DMS153 treated with DMSO at 0.1 percent for 48 hours (cell line): ENCODE data around the gene VDAC2.

Source experiments
- DNase-seq: peaks from one replicate; lab custom pipeline; 2025; ENCODE audit not compliant: unreplicated experiment; lab: John Stamatoyannopoulos, UW

The VDAC2 gene

GRCh38 chr10:75229971-75230370, 19.4 kb downstream of the VDAC2 start:
- DNase-seq = no peak

GRCh38 chr10:75230600-75231038, 20.0 kb downstream of the VDAC2 start:
- peak; percentile 79 for DNase-seq

DNA sequence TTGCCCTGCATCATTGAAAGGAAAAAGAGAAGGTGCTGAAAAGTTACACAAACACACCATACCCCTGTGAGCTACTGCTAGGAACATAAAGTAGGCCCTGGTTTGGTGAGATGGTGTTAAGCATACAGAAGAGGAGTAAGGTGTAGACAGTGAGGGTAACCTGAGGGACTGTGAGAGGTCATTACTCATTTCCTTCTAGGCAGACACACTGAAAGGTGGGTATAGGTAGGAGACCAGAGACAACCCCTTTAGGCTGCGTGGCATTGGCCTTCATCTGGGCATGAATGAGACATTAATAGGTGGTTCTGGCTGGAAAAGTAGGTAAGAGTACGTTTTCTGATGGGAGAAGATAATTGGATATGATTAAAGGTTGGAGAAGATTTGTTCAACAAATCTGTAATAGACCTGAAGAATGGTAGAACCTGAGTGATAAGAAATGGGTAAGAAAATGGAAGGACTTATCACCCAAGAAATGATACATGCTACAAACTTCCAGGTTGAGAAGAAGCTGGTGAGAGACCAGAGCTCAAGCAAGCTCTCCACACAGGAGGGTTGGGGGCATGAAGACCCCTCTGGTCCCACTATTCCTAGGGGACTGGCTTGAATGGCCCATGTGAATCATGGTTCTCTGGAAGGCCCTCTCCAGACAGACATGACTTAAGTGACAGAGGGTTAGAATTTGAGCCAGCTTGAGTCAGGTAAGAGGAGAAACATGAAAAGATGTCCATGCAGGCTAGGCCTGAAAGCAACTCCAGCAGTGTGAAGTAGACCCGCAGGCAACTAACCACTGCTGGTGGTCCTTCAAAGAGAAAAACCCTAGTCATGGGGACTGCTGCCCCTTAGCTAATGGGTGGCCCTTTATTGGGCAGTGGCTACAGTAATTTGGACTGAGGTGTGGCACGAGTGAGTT, 21.3 kb downstream of the VDAC2 start:
- no peak for DNase-seq

DNA sequence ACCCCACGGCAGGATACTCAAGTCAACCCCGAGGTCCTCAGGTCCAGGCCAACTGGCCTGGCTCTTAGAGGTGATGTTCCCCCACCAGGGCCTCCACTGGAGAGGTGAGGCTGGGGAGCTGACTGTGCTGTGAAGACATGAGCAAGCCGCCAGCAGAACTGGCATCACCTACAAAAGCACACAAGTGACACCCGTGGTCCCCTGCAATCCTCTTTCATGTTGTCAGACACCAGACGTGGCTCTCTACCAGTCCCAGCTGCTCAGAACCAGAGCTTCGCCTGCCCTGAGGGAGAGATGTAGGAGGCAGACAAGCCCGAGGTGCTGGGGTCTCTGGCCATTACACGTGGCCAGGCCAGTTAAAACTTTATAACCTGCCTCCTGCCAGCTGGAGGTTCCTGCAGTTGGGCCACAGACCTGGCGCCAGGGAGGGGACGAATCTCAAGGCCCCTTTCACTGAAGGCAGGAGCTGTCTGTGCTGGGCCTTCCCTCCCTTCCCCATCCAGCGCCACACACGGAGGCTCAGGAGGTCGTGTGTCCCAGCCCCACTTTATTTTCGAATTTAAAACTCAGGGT, 22.9 kb downstream of the VDAC2 start:
- no peak for DNase-seq

DNA sequence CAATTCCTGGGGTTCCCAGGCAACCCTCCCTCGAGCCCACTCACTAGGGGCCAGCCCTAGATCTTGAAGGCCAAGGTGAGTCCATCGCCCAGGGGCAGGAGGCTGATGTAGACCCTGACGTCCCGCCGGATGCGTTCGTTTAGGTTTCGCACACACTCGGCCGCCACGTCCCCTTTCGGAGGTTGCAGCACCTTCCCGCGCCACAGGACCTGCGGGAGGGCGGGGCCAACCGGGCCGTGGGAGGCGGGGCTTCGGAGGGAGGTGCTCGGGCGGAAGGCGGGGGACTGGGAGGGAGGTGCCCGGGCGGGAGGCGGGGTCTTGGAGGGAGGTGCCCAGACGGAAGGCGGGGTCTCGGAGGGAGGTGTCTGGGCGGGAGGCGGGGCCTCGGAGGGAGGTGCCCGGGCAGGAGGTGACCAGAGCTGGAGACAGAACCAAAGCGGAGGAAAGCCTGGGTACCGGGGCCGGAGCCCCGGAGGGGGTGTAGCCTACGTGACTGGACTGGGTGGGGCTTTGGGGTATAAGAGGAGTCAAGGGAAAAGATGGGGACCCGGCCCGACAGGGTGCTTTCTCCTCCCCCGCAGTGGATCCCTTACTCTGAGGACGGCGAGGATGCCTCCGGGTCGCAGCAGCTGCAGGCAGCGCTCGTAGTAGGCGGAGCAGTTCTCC, 23.6 kb downstream of the VDAC2 start:
- peak; percentile 80 for DNase-seq

- DNase-seq = no peak
Measured at GRCh38 chr10:75234683-75235374, 24.2 kb downstream of the VDAC2 start.

DNA sequence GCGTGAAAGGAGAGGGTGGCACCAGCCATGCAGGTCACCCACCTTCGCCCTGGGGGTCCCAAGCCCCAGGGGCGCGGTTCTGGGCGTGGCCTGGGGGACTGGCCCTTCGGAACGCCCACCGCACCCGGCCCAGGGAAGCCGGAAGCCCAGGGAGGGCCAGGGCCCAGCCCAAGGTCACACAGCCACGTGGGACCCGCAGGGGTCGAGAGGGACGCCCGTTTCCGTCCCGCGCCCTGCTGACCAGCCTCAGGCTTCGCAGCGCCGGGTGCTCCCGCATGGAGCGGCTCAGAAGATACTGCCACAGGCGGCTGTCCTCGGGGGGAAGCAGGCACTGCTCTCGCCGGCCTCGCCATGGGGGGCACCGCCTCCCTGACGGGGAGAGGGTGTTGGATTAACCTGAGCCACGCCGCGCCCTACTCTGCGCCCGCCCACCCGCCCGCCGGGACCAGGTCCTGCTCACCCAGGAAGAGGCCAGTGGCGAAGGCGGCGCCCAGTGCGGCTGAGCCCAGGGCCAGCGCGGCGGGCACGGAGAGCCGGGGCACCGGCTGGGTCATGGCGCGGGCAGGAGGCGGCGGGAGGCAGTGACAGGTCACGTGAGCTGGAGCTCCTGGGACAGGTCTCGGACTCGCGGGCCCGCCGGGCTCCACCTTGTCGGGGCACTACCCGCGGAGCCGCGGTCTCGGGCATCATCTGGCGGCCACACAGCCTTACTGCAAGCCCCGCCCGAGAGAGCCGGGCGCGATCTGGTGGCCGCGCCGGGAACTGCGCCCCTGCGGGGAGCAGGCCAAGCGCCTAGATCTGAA, 25.0 kb downstream of the VDAC2 start, which contains the start of gene COMTD1:
COMTD1 (minus strand) TSS at position 583 of the 803 bp plus-strand sequence; CDS start at position 554, 29 bp downstream.
- peak; percentile 85 for DNase-seq

GRCh38 chr10:75236178-75236825, 25.7 kb downstream of the VDAC2 start:
- no peak for DNase-seq

DNA sequence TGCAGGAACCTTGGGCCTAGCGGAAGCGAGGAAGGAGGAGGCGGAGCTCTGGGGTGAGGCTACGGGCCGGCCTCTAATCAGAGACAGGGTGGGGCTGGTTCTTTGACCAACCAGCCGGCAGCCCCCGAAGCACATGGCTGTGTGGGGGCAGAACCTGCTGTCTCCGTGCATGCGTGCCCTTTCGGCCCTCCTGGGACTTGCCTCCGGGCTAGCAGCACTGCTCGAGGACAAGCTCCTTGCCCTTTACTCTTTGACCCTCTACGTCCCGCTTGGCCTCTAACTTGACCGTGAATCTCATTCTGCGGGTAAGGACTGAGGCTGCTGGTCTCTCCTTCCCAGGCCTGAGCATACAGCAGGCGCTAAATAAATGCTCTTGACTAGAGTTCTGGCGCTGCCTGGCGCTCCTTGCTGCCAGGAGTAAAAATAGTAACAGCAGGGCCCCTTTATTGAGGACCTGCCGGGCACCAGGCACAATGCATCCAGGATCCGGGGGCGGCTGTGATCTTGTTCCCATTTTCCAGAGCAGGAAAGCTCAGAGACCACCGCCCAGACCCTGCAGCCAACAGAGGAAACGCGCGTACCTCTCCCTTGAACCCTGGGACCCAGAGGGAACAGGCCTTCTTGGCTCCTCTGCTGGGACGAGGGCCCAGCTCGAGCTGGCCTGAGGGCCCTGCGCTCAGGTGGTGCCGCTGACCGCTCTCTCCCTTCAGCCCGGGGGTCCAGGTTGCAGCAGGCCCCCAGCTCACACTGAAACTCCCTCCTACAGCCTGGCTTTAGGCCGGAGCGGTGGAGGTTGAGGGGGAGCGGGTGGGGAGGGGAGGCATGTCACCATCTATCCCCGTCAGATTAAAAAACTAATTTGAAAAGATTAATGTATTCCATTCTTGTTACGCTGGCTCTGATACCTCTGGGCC, 27.8 kb downstream of the VDAC2 start:
- DNase-seq = no peak

- DNase-seq = no peak
Measured at GRCh38 chr10:75239096-75239790, 28.6 kb downstream of the VDAC2 start.

DNA sequence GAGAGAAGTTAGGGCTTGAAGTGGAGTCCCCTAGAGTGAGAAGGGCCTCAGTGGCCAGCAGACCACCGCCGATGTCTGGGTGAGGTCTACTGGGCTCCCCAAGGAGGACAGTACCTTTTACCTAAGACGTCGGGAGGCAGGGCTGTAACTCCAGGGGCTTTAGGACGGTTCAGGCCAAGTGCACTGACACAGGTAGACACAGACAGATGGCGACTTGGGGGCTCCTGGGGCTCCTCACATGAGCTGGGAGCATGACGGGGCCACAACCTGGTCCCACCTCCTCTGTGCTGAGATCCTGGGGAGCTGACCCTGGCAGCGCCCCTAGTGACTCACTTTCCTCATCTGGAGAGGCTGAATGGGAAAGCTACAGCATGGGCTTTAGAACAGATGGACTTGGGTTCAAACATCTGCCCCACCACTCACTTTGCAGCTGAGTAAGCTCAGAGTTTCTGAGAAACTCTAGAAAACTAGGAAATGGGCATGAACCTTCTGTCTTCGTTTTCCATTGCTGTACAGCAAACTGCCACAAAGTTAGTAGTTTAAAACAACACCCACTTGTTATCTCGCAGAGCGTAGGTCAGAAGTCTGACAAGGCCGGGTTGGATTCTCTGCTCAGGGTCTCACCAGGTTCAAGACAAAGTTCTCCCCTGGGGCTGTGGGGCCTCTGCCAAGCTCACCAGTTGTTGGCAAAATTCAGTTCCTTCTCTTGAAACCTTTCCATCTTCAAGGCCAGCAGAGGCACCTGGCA, 29.9 kb downstream of the VDAC2 start:
- DNase-seq = no peak

- no peak for DNase-seq
Measured at GRCh38 chr10:75243426-75243825, 32.8 kb downstream of the VDAC2 start.

- no peak for DNase-seq
Measured at GRCh38 chr10:75244487-75245353, 34.1 kb downstream of the VDAC2 start.

- no peak for DNase-seq
Measured at GRCh38 chr10:75245354-75246250, 35.0 kb downstream of the VDAC2 start.

GRCh38 chr10:75246506-75246905, 35.9 kb downstream of the VDAC2 start:
- no peak for DNase-seq

DNA sequence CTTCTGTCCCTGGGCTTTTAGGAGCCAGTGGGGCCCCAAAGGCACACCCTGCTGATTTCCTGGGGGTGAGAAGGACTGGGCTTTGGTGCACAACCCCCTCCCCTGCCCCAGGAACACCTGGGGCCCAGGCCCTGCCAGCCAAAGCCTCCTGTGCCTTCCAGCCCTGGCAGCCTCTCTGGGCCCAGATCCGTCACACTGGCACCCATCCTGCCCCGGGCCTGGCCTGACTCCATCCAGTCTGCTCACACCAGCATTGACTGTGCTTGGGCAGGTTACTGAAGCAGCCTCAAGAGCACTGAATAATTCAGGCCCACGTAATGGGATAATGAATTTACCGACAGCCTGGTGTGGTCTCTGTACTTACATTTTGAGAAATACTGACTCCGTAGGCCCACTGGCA, 37.2 kb downstream of the VDAC2 start:
- DNase-seq = no peak
